ENCODE data around the gene UBQLNL. TPM values are rescaled to one million over a fixed set of nuclear protein-coding genes. Genes with fewer than 3 reads are reported as not detected.

The UBQLNL gene
- total RNA-seq, 6 experiments from 2014 or later: 0.07 to 0.17 (median 0.11) TPM; not detected in 1

DNA sequence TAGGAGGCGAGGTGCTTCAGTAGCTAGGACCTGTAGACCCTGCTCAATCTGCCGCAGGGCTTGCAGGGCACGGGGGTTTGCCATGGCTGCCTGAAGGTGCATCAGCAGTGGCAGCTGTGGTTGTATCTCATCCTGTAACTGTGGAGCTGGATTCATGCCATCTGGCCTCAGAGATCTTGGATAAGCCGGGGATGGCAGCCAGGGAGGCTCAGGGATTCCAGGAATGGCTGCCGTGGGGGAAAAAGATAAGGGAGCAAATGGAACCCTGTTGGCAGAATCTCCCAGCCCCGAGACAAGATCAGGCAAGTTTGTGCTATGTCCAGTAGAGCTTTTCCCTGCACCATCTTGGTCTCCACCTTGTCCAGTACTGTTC, 8.6 kb downstream of the UBQLNL start:
- Mint-ChIP-seq H3K4me3 (no peak overlapping the region), H3K4me1 (ENCODE audit: low read depth) (no peaks in the 10 kb centered on the region), H3K27ac (no peak overlapping the region), H3K36me3 (ENCODE audit: low read depth) (no peaks in the 10 kb centered on the region), H3K27me3 (ENCODE audit: insufficient read depth) (peaks cover 2% of the 10 kb centered on the region), H3K9me3 (no peaks in the 10 kb centered on the region)
- DNase-seq: no peak
- TF ChIP-seq, protein P1, sequence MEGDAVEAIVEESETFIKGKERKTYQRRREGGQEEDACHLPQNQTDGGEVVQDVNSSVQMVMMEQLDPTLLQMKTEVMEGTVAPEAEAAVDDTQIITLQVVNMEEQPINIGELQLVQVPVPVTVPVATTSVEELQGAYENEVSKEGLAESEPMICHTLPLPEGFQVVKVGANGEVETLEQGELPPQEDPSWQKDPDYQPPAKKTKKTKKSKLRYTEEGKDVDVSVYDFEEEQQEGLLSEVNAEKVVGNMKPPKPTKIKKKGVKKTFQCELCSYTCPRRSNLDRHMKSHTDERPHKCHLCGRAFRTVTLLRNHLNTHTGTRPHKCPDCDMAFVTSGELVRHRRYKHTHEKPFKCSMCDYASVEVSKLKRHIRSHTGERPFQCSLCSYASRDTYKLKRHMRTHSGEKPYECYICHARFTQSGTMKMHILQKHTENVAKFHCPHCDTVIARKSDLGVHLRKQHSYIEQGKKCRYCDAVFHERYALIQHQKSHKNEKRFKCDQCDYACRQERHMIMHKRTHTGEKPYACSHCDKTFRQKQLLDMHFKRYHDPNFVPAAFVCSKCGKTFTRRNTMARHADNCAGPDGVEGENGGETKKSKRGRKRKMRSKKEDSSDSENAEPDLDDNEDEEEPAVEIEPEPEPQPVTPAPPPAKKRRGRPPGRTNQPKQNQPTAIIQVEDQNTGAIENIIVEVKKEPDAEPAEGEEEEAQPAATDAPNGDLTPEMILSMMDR (IDR thresholded peaks at IDR 0.05): no peak

DNA sequence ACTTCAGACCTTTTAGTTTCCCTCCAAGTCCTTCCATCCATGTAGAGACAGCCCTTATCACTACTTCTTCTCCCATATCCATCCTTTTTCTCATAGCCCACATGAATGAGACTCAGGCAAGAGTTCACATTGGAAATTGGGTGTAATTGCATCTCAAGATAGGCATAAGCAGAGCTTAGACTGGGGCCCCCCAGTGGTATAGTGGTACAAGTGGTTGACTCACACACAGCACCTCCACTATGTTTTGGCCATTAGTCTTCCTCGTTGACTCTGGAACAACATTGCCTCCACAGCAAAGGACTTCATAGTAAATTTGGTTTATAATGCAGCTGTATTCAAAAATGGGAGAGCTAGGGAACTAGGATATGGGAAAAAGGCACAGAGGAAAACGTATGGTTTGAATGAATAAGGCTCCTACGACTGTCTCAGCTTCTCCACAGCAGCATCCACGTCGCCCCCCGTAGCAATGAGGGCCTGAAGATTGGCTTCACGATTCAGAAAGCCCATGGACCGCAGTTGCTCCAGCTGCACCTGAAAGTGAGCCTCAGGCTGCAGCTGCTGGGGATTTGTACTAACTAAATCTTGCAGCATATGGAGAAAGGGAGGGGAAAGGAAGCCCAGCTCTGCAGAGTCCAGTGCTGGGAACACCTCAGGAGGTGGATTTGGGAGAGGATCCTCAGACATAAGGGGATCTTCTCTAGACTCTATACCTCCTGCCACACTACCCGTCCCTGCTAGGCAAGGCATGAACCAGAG, 9.1 kb downstream of the UBQLNL start:
- TF ChIP-seq, protein P1 (IDR thresholded peaks at IDR 0.05): no peak
- no peak overlapping the region for H3K27ac Mint-ChIP-seq
- H3K36me3 Mint-ChIP-seq (ENCODE audit: low read depth): no peaks in the 10 kb centered on the region
- no peaks in the 10 kb centered on the region for H3K4me1 Mint-ChIP-seq (ENCODE audit: low read depth)
- H3K4me3 Mint-ChIP-seq: no peak overlapping the region
- H3K27me3 Mint-ChIP-seq (ENCODE audit: insufficient read depth): no peaks in the 10 kb centered on the region; the same call in none of the 2 replicates
- no peaks in the 10 kb centered on the region for H3K9me3 Mint-ChIP-seq
- no peak for DNase-seq

DNA sequence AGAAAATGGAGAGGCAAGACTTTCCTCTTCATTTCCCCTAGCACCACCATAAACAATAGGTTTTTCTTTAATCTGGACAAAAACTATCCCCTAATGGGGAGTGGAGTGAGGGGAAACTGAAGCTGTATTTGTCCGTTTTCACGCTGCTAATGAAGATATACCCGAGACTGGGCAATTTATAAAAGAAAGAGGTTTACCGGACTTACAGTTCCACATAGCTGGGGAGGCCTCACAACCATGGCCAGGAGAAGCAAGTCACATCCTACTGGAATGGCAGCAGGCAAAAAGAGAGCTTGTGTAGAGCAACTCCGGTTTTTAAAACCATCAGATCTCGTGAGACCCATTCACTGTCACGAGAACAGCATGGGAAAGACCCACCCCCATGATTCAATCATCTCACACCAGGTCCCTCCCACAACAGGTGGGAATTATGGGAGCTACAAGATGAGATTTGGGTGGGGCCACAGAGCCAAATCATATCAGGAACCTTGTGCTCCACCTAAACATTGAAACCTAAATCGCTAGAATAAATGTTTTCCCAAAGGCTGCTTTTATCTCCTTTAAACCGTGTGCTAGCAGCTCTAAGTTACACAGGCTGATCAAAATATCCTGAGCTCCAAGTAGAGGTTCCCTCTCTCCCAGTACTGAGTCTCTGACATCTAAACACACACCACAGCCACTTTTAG, 11.0 kb downstream of the UBQLNL start:
- TF ChIP-seq, protein P1 (IDR thresholded peaks at IDR 0.05): no peak
- H3K36me3 Mint-ChIP-seq (ENCODE audit: low read depth): no peaks in the 10 kb centered on the region
- H3K9me3 Mint-ChIP-seq: no peaks in the 10 kb centered on the region
- no peaks in the 10 kb centered on the region for H3K4me1 Mint-ChIP-seq (ENCODE audit: low read depth)
- no peaks in the 10 kb centered on the region; the same call in none of the 2 replicates for H3K27me3 Mint-ChIP-seq (ENCODE audit: insufficient read depth)
- no peak overlapping the region for H3K27ac Mint-ChIP-seq
- no peak for DNase-seq
- no peak overlapping the region for H3K4me3 Mint-ChIP-seq

DNA sequence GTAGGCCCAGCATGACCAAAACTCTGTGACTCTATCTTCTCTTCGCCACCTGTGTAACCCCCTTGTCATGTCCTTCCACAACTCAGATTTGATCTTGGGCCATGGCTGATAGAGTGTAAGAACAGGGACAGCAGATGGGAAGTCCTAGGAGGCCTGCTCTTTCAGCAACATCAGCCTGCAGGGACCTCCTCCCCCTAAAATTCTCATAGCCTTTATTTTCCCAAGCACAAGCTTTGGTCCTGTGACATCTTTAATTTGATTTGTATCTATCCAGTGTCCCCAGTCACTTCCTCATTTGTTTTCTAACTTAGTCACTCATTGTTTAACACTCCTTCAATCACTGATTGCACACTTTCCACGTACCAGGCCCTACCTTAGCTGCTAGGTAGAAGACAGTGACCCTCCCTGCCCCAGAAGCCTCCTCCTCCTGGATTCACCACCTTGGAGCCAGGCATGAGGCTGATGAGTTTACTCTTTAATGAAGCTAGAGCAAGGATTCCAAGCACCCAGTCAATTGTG, 12.0 kb downstream of the UBQLNL start:
- no peak for DNase-seq
- Mint-ChIP-seq H3K27me3 (ENCODE audit: insufficient read depth) (no peaks in the 10 kb centered on the region; the same call in 1 of the 2 replicates), H3K27ac (no peak overlapping the region), H3K9me3 (no peaks in the 10 kb centered on the region), H3K36me3 (ENCODE audit: low read depth) (no peaks in the 10 kb centered on the region), H3K4me1 (ENCODE audit: low read depth) (no peaks in the 10 kb centered on the region), H3K4me3 (no peak overlapping the region)
- TF ChIP-seq, protein P1 (IDR thresholded peaks at IDR 0.05): no peak

DNA sequence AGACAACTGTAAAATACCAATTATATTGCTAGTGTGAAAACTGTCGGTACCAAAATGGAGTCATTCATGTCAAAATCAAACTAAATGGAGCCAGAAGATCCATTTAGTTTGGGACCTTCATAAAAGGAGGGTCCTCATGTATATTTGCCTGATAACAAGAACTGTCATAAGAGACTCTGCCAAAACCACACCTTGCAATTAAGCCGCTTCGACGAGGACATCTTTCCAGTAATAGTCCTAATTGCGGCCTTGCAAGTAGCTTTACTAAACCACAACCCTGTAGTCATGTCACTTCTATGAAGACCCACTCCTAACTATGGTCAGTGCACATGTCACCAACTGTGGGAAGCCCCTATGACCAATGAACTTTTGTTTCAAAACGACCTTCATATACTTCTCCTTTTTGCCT, 16.1 kb downstream of the UBQLNL start:
- no peak for DNase-seq
- Mint-ChIP-seq H3K9me3 (no peaks in the 10 kb centered on the region), H3K27ac (no peak overlapping the region), H3K4me3 (no peak overlapping the region), H3K27me3 (ENCODE audit: insufficient read depth) (no peaks in the 10 kb centered on the region; the same call in none of the 2 replicates), H3K36me3 (ENCODE audit: low read depth) (no peaks in the 10 kb centered on the region), H3K4me1 (ENCODE audit: low read depth) (no peaks in the 10 kb centered on the region)
- TF ChIP-seq, protein P1 (IDR thresholded peaks at IDR 0.05): no peak
